GM23338 (cell line): ENCODE data around the gene CD93. TPM values are rescaled to one million over a fixed set of nuclear protein-coding genes. Genes with fewer than 3 reads are reported as not detected.

Experiments used
- ATAC-seq: fragments of 200-7000 bp; cut with Tn5 transposase; 3 replicates; pipeline ENCODE4 v1.9.1; 2020
- DNase-seq: peaks from one replicate; pipeline ENCODE4 v3.0.0-alpha.2; 2015; ENCODE audit warnings: low spot score
- H2AFZ ChIP-seq: fragments of 200-600 bp; sonication (generic); 2 replicates; pipeline ENCODE4 v1.8.0; 2016; ENCODE audit warnings: antibody characterized with exemption, mild to moderate bottlenecking, moderate library complexity
- H3F3A ChIP-seq: fragments of 200-600 bp; sonication (generic); replicated peaks from 2 replicates; pipeline ENCODE4 v1.8.0; 2017; ENCODE audit warnings: antibody characterized with exemption, mixed run types, low read depth
- H3K27ac ChIP-seq: fragments of 200-600 bp; sonication (generic); 2 replicates; pipeline ENCODE4 v1.6.1; 2016; ENCODE audit warnings: low read depth
- H3K27me3 ChIP-seq: fragments of 200-600 bp; sonication (generic); 2 replicates; pipeline ENCODE4 v1.8.0; 2016; ENCODE audit warnings: mild to moderate bottlenecking, mixed run types, moderate library complexity; ENCODE audit not compliant: insufficient read depth
- H3K36me3 ChIP-seq: fragments of 200-600 bp; sonication (generic); 2 replicates; pipeline ENCODE4 v1.8.0; 2016; ENCODE audit warnings: mild to moderate bottlenecking; ENCODE audit not compliant: insufficient read depth
- H3K4me1 ChIP-seq: fragments of 200-600 bp; sonication (generic); 2 replicates; pipeline ENCODE4 v1.8.0; 2016; ENCODE audit warnings: mild to moderate bottlenecking, moderate library complexity; ENCODE audit not compliant: insufficient read depth
- H3K4me2 ChIP-seq: fragments of 200-600 bp; sonication (generic); 2 replicates; pipeline ENCODE4 v1.7.1; 2017; ENCODE audit warnings: mixed run types
- H3K4me3 ChIP-seq: fragments of 200-600 bp; sonication (generic); 2 replicates; pipeline ENCODE4 v1.6.1; 2016; ENCODE audit warnings: mixed run types
- H3K79me2 ChIP-seq: fragments of 200-600 bp; sonication (generic); replicated peaks from 2 replicates; pipeline ENCODE4 v1.8.0; 2017; ENCODE audit warnings: mild to moderate bottlenecking; ENCODE audit not compliant: insufficient read depth
- H3K9me2 ChIP-seq: fragments of 200-600 bp; sonication (generic); 2 replicates; pipeline ENCODE4 v1.8.0; 2017; ENCODE audit not compliant: insufficient read depth
- H4K20me1 ChIP-seq: fragments of 200-600 bp; sonication (generic); replicated peaks from 2 replicates; pipeline ENCODE4 v1.8.0; 2017; ENCODE audit warnings: mild to moderate bottlenecking; ENCODE audit not compliant: insufficient read depth
- H3K27ac Mint-ChIP-seq: 2 replicates; pipeline ENCODE4 v1.8.0; 2020; ENCODE audit warnings: inconsistent platforms, mild to moderate bottlenecking, moderate library complexity, mixed read lengths
- H3K27me3 Mint-ChIP-seq: 3 replicates; pipeline ENCODE4 v1.8.0; 2022; ENCODE audit warnings: low read depth, mild to moderate bottlenecking, moderate library complexity, mixed read lengths, inconsistent platforms; ENCODE audit not compliant: insufficient read depth, poor library complexity
- H3K36me3 Mint-ChIP-seq: 3 replicates; pipeline ENCODE4 v1.8.0; 2021; ENCODE audit warnings: low read depth, mild to moderate bottlenecking, inconsistent platforms, moderate library complexity, mixed read lengths
- H3K4me1 Mint-ChIP-seq: 3 replicates; pipeline ENCODE4 v1.8.0; 2020; ENCODE audit warnings: mild to moderate bottlenecking, inconsistent platforms, mixed read lengths
- H3K4me3 Mint-ChIP-seq: 3 replicates; pipeline ENCODE4 v1.8.0; 2021; ENCODE audit warnings: moderate library complexity, mild to moderate bottlenecking, inconsistent platforms, mixed read lengths
- H3K9me3 Mint-ChIP-seq: 3 replicates; pipeline ENCODE4 v1.8.0; 2020; ENCODE audit warnings: moderate library complexity, mild to moderate bottlenecking, inconsistent platforms, mixed read lengths
- CTCF ChIP-seq, 2 experiments: fragments of 200-600 bp in 1 of 2; sonication (generic) in 1 of 2; conservative IDR thresholded peaks; 2 replicates each; pipeline versions ENCODE4 v1.5.1 to v1.6.1; 2016 to 2017; ENCODE audit warnings: antibody characterized with exemption in 2 of 2, low read depth in 2 of 2, mild to moderate bottlenecking in 2 of 2, moderate library complexity in 1 of 2
- EZH2 ChIP-seq: fragments of 200-600 bp; sonication (generic); IDR thresholded peaks from one replicate; pipeline ENCODE4 v1.8.0; 2017; ENCODE audit warnings: antibody characterized with exemption, mild to moderate bottlenecking, low read depth; ENCODE audit not compliant: unreplicated experiment
- EZH2phosphoT487 ChIP-seq: fragments of 200-600 bp; sonication (generic); IDR thresholded peaks from one replicate; pipeline ENCODE4 v1.8.1; 2018; ENCODE audit warnings: antibody characterized with exemption; ENCODE audit not compliant: unreplicated experiment
- JUNB ChIP-seq: IDR thresholded peaks from one replicate; pipeline ENCODE4 v1.6.1; 2016; ENCODE audit warnings: antibody characterized with exemption; ENCODE audit not compliant: unreplicated experiment
- NANOG ChIP-seq: IDR thresholded peaks from 2 replicates; pipeline ENCODE4 v1.6.1; 2016; ENCODE audit warnings: antibody characterized with exemption, borderline replicate concordance
- POLR2AphosphoS5 ChIP-seq: IDR thresholded peaks from 2 replicates; pipeline ENCODE4 v1.6.1; 2016; ENCODE audit warnings: antibody characterized with exemption, low read depth
- STAT1 ChIP-seq: IDR thresholded peaks from one replicate; pipeline ENCODE4 v1.6.1; 2016; ENCODE audit warnings: antibody characterized with exemption; ENCODE audit not compliant: unreplicated experiment
- ZNF114 ChIP-seq: fragments of 250-450 bp; sonication (Bioruptor Pico); IDR thresholded peaks from 2 replicates; pipeline ENCODE4 v1.5.0; 2020; ENCODE audit warnings: mild to moderate bottlenecking, moderate library complexity
- ZNF331 ChIP-seq: fragments of 250-450 bp; sonication (Bioruptor Pico); IDR thresholded peaks from 2 replicates; pipeline ENCODE4 v1.5.0; 2020; ENCODE audit warnings: low read depth, mild to moderate bottlenecking, moderate library complexity
- polyA plus RNA-seq: library from polyadenylated mRNA; unstranded; fragments of >200 nt; fragmentation: Nextera tagmentation; extraction: Ambion mirVana; gene quantifications from 2 replicates; pipeline ENCODE4 v1.2.1, GENCODE V29; 2016
- total RNA-seq: library from RNA; depleted of rRNA; stranded (reverse); fragments of >200 nt; shearing (Covaris generic); gene quantifications from 2 replicates; pipeline ENCODE4 v1.2.3, GENCODE V29; 2014
- TF ChIP-seq, protein P1 (sequence below): IDR thresholded peaks from 2 replicates; pipeline ENCODE4 v1.6.1; 2016; ENCODE audit warnings: antibody characterized with exemption
- TF ChIP-seq, protein P2 (sequence below): fragments of 250-450 bp; sonication (Bioruptor Pico); IDR thresholded peaks from 2 replicates; pipeline ENCODE4 v1.5.0; 2020; ENCODE audit warnings: mild to moderate bottlenecking, moderate library complexity

Gene CD93
- total and polyA plus RNA-seq, 2 experiments from 2014 or later = 0.03 TPM; not detected in 1

- Histone ChIP-seq H3K4me1 (no peaks in the 10 kb centered on the region), H3K27me3 (no peaks in the 10 kb centered on the region), H3K9me2 (no peaks in the 10 kb centered on the region), H3K4me2 (no peak overlapping the region), H3K4me3 (no peak overlapping the region), H3K27ac (no peak overlapping the region), H4K20me1 (no peaks in the 10 kb centered on the region), H3K79me2 (no peaks in the 10 kb centered on the region), H2AFZ (no peak overlapping the region), H3F3A (no peaks in the 10 kb centered on the region), H3K36me3 (no peaks in the 10 kb centered on the region)
- H3K36me3 Mint-ChIP-seq = no peaks in the 10 kb centered on the region
- peaks cover 10% of the 10 kb centered on the region for H3K27me3 Mint-ChIP-seq
- DNase-seq (no peak), ATAC-seq (no peak)
- H3K9me3 Mint-ChIP-seq = no peaks in the 10 kb centered on the region; the same call in 2 of the 3 replicates
- no peak overlapping the region for H3K27ac Mint-ChIP-seq
- 0 out of 3 replicates have a peak, but pooled peaks cover 2% of the 10 kb centered on the region for H3K4me1 Mint-ChIP-seq
- H3K4me3 Mint-ChIP-seq = no peak overlapping the region
- TF ChIP-seq NANOG = no peak
- TF ChIP-seq EZH2 = no peak
- no peak for TF ChIP-seq EZH2phosphoT487
- TF ChIP-seq CTCF (conservative IDR thresholded peaks at IDR 0.05; ENCODE audit: low read depth in 2 of 2) = no peak
- TF ChIP-seq, protein P1, sequence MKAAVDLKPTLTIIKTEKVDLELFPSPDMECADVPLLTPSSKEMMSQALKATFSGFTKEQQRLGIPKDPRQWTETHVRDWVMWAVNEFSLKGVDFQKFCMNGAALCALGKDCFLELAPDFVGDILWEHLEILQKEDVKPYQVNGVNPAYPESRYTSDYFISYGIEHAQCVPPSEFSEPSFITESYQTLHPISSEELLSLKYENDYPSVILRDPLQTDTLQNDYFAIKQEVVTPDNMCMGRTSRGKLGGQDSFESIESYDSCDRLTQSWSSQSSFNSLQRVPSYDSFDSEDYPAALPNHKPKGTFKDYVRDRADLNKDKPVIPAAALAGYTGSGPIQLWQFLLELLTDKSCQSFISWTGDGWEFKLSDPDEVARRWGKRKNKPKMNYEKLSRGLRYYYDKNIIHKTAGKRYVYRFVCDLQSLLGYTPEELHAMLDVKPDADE = no peak
- no peak for TF ChIP-seq STAT1
- TF ChIP-seq, protein P2, sequence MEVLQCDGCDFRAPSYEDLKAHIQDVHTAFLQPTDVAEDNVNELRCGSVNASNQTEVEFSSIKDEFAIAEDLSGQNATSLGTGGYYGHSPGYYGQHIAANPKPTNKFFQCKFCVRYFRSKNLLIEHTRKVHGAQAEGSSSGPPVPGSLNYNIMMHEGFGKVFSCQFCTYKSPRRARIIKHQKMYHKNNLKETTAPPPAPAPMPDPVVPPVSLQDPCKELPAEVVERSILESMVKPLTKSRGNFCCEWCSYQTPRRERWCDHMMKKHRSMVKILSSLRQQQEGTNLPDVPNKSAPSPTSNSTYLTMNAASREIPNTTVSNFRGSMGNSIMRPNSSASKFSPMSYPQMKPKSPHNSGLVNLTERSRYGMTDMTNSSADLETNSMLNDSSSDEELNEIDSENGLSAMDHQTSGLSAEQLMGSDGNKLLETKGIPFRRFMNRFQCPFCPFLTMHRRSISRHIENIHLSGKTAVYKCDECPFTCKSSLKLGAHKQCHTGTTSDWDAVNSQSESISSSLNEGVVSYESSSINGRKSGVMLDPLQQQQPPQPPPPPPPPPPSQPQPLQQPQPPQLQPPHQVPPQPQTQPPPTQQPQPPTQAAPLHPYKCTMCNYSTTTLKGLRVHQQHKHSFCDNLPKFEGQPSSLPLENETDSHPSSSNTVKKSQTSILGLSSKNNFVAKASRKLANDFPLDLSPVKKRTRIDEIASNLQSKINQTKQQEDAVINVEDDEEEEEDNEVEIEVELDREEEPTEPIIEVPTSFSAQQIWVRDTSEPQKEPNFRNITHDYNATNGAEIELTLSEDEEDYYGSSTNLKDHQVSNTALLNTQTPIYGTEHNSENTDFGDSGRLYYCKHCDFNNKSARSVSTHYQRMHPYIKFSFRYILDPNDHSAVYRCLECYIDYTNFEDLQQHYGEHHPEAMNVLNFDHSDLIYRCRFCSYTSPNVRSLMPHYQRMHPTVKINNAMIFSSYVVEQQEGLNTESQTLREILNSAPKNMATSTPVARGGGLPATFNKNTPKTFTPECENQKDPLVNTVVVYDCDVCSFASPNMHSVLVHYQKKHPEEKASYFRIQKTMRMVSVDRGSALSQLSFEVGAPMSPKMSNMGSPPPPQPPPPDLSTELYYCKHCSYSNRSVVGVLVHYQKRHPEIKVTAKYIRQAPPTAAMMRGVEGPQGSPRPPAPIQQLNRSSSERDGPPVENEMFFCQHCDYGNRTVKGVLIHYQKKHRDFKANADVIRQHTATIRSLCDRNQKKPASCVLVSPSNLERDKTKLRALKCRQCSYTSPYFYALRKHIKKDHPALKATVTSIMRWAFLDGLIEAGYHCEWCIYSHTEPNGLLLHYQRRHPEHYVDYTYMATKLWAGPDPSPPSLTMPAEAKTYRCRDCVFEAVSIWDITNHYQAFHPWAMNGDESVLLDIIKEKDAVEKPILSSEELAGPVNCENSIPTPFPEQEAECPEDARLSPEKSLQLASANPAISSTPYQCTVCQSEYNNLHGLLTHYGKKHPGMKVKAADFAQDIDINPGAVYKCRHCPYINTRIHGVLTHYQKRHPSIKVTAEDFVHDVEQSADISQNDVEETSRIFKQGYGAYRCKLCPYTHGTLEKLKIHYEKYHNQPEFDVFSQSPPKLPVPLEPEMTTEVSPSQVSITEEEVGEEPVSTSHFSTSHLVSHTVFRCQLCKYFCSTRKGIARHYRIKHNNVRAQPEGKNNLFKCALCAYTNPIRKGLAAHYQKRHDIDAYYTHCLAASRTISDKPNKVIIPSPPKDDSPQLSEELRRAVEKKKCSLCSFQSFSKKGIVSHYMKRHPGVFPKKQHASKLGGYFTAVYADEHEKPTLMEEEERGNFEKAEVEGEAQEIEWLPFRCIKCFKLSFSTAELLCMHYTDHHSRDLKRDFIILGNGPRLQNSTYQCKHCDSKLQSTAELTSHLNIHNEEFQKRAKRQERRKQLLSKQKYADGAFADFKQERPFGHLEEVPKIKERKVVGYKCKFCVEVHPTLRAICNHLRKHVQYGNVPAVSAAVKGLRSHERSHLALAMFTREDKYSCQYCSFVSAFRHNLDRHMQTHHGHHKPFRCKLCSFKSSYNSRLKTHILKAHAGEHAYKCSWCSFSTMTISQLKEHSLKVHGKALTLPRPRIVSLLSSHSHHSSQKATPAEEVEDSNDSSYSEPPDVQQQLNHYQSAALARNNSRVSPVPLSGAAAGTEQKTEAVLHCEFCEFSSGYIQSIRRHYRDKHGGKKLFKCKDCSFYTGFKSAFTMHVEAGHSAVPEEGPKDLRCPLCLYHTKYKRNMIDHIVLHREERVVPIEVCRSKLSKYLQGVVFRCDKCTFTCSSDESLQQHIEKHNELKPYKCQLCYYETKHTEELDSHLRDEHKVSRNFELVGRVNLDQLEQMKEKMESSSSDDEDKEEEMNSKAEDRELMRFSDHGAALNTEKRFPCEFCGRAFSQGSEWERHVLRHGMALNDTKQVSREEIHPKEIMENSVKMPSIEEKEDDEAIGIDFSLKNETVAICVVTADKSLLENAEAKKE = no peak
- TF ChIP-seq ZNF114 (CRISPR knock-in tag) = no peak
- no peak for TF ChIP-seq ZNF331 (CRISPR knock-in tag)
- TF ChIP-seq JUNB = no peak
- TF ChIP-seq POLR2AphosphoS5 = no peak
Measured at GRCh38 chr20:23119456-23120216, 33.5 kb upstream of the CD93 start.
